Hepatocyte (in vitro differentiated cells): Measurements from ENCODE around the gene NLRP14. TPM values are rescaled to one million over a fixed set of nuclear protein-coding genes. Genes with fewer than 3 reads are reported as not detected.

Experiments
- DNase-seq: peaks from one replicate; pipeline ENCODE4 v3.0.0-alpha.2; 2016; ENCODE audit warnings: low spot score
- H2AFZ ChIP-seq: fragments of 200-600 bp; sonication (generic); 2 replicates; pipeline ENCODE4 v1.6.0; 2016; ENCODE audit warnings: antibody characterized with exemption, mild to moderate bottlenecking
- H3K27ac ChIP-seq: fragments of 200-600 bp; sonication (generic); 2 replicates; pipeline ENCODE4 v1.5.1; 2016; ENCODE audit warnings: mild to moderate bottlenecking
- H3K27me3 ChIP-seq: fragments of 200-600 bp; sonication (generic); 2 replicates; pipeline ENCODE4 v1.6.1; 2016
- H3K36me3 ChIP-seq: fragments of 200-600 bp; sonication (generic); replicated peaks from 2 replicates; pipeline ENCODE4 v1.5.1; 2016; ENCODE audit warnings: low read depth; ENCODE audit not compliant: insufficient read depth
- H3K4me1 ChIP-seq: fragments of 200-600 bp; sonication (generic); 2 replicates; pipeline ENCODE4 v1.5.1; 2016; ENCODE audit warnings: mild to moderate bottlenecking, moderate library complexity; ENCODE audit not compliant: insufficient read depth
- H3K4me2 ChIP-seq: fragments of 200-600 bp; sonication (generic); 2 replicates; pipeline ENCODE4 v1.6.0; 2016
- H3K4me3 ChIP-seq: fragments of 200-600 bp; sonication (generic); 2 replicates; pipeline ENCODE4 v1.5.1; 2016; ENCODE audit warnings: mild to moderate bottlenecking
- H3K79me2 ChIP-seq: fragments of 200-600 bp; sonication (generic); 2 replicates; pipeline ENCODE4 v1.6.0; 2017; ENCODE audit warnings: mild to moderate bottlenecking
- H3K9me2 ChIP-seq: fragments of 200-600 bp; sonication (generic); replicated peaks from 2 replicates; pipeline ENCODE4 v1.6.0; 2017; ENCODE audit warnings: mild to moderate bottlenecking; ENCODE audit not compliant: insufficient read depth
- H3K9me3 ChIP-seq: fragments of 200-600 bp; sonication (generic); 2 replicates; pipeline ENCODE4 v1.5.1; 2016; ENCODE audit warnings: low read depth, mild to moderate bottlenecking
- H4K20me1 ChIP-seq: fragments of 200-600 bp; sonication (generic); 2 replicates; pipeline ENCODE4 v1.6.0; 2016; ENCODE audit warnings: mild to moderate bottlenecking; ENCODE audit not compliant: insufficient read depth, poor library complexity, severe bottlenecking
- CTCF ChIP-seq: fragments of 200-600 bp; sonication (generic); IDR thresholded peaks from 2 replicates; pipeline ENCODE4 v1.5.1; 2016; ENCODE audit warnings: antibody characterized with exemption, mild to moderate bottlenecking; ENCODE audit not compliant: poor library complexity
- EZH2 ChIP-seq: fragments of 200-600 bp; sonication (generic); IDR thresholded peaks from 2 replicates; pipeline ENCODE4 v1.6.1; 2016; ENCODE audit warnings: antibody characterized with exemption, mild to moderate bottlenecking, borderline replicate concordance
- EZH2phosphoT487 ChIP-seq: fragments of 200-600 bp; sonication (generic); IDR thresholded peaks from one replicate; pipeline ENCODE4 v1.6.1; 2018; ENCODE audit warnings: antibody characterized with exemption, mild to moderate bottlenecking, low read depth, moderate library complexity; ENCODE audit not compliant: unreplicated experiment, severe bottlenecking
- WGBS: methylation state at CpG from one replicate; pipeline ENCODE4 v1.1.6; 2016; ENCODE audit warnings: low lambda C conversion rate; ENCODE audit errors: missing lambda C conversion rate; 5-methylcytosine and 5-hydroxymethylcytosine counted together
- polyA plus RNA-seq: library from polyadenylated mRNA; unstranded; fragments of >200 nt; fragmentation: Nextera tagmentation; extraction: Ambion mirVana; gene quantifications from 2 replicates; pipeline ENCODE4 v1.2.1, GENCODE V29; 2016
- total RNA-seq: library from RNA; depleted of rRNA; stranded (reverse); fragments of >200 nt; gene quantifications from 2 replicates; pipeline ENCODE4 v1.2.3, GENCODE V29; 2014

NLRP14 gene
- total and polyA plus RNA-seq, 2 experiments from 2014 or later, result 0.40 TPM; not detected in 1

- Histone ChIP-seq H3K79me2 (peaks cover 5% of the 10 kb centered on the region), H3K9me3 (no peaks in the 10 kb centered on the region), H3K36me3 (no peaks in the 10 kb centered on the region), H3K4me2 (peak overlapping the region; percentile 84), H3K9me2 (no peaks in the 10 kb centered on the region), H3K27me3 (no peaks in the 10 kb centered on the region), H3K4me3 (no peak overlapping the region), H2AFZ (peak overlapping the region; percentile 87), H3K4me1 (no peaks in the 10 kb centered on the region), H3K27ac (no peak overlapping the region), H4K20me1 (no peaks in the 10 kb centered on the region)
- no peak for DNase-seq
- TF ChIP-seq EZH2phosphoT487 (no peak), EZH2 (no peak), CTCF (no peak)
- WGBS, result 90% methylated on average over 5 of the region's 5 CpGs
Measured at GRCh38 chr11:7021318-7021717, 1.0 kb downstream of the NLRP14 start.

GRCh38 chr11:7028141-7028540, 7.9 kb downstream of the NLRP14 start:
- Histone ChIP-seq H3K9me2 (no peaks in the 10 kb centered on the region), H3K27ac (no peak overlapping the region), H3K9me3 (no peaks in the 10 kb centered on the region), H3K36me3 (no peaks in the 10 kb centered on the region), H3K4me2 (no peak overlapping the region), H3K4me3 (no peak overlapping the region), H4K20me1 (no peaks in the 10 kb centered on the region), H3K4me1 (no peaks in the 10 kb centered on the region), H3K79me2 (no peaks in the 10 kb centered on the region), H3K27me3 (no peaks in the 10 kb centered on the region), H2AFZ (no peak overlapping the region)
- 86% methylated on average over 3 of the region's 3 CpGs for WGBS
- DNase-seq, result no peak
- TF ChIP-seq CTCF (no peak), EZH2phosphoT487 (no peak), EZH2 (no peak)

GRCh38 chr11:7030836-7031235, 10.6 kb downstream of the NLRP14 start:
- H2AFZ ChIP-seq, result no peak overlapping the region
- no peak for TF ChIP-seq EZH2phosphoT487
- no peak for TF ChIP-seq CTCF
- TF ChIP-seq EZH2, result no peak

GRCh38 chr11:7031471-7031871, 11.2 kb downstream of the NLRP14 start:
- H3K4me3 ChIP-seq, result no peak overlapping the region
- 87% methylated on average over 11 of the region's 11 CpGs for whole genome bisulfite sequencing
- DNase-seq, result no peak
- no peak for TF ChIP-seq EZH2phosphoT487
- no peak for TF ChIP-seq EZH2
- TF ChIP-seq CTCF, result no peak
- H3K27me3 ChIP-seq, result no peaks in the 10 kb centered on the region
- H3K9me2 ChIP-seq, result no peaks in the 10 kb centered on the region
- H3K79me2 ChIP-seq, result no peaks in the 10 kb centered on the region
- no peak overlapping the region for H2AFZ ChIP-seq
- H4K20me1 ChIP-seq, result no peaks in the 10 kb centered on the region
- no peak overlapping the region for H3K4me2 ChIP-seq
- H3K36me3 ChIP-seq, result no peaks in the 10 kb centered on the region
- H3K4me1 ChIP-seq, result no peaks in the 10 kb centered on the region
- H3K9me3 ChIP-seq, result no peaks in the 10 kb centered on the region
- no peak overlapping the region for H3K27ac ChIP-seq

More at GRCh38 chr11:7030836-7031235, 10.6 kb downstream of the NLRP14 start:
- no peaks in the 10 kb centered on the region for H3K4me1 ChIP-seq
- H3K4me2 ChIP-seq, result no peak overlapping the region
- no peak overlapping the region for H3K27ac ChIP-seq
- DNase-seq, result no peak
- H3K36me3 ChIP-seq, result no peaks in the 10 kb centered on the region
- H3K9me3 ChIP-seq, result no peaks in the 10 kb centered on the region
- H3K79me2 ChIP-seq, result no peaks in the 10 kb centered on the region
- no peaks in the 10 kb centered on the region for H3K9me2 ChIP-seq
- WGBS, result 95% methylated on average over 16 of the region's 16 CpGs
- H4K20me1 ChIP-seq, result no peaks in the 10 kb centered on the region
- no peak overlapping the region for H3K4me3 ChIP-seq
- H3K27me3 ChIP-seq, result no peaks in the 10 kb centered on the region
